GM23248 (cell line): Measurements from ENCODE around the gene NEK6. TPM values are rescaled to one million over a fixed set of nuclear protein-coding genes. Genes with fewer than 3 reads are reported as not detected.

Source experiments
- DNase-seq: peaks from one replicate; pipeline ENCODE4 v3.0.0-alpha.2; 2015
- H2AFZ ChIP-seq: fragments of 200-600 bp; sonication (generic); 2 replicates; pipeline ENCODE4 v1.6.1; 2016; ENCODE audit warnings: antibody characterized with exemption
- H3F3A ChIP-seq: fragments of 200-600 bp; sonication (generic); 2 replicates; pipeline ENCODE4 v1.6.1; 2016; ENCODE audit warnings: mild to moderate bottlenecking, antibody characterized with exemption, mixed run types; ENCODE audit not compliant: insufficient read depth
- H3K27ac ChIP-seq: fragments of 200-600 bp; sonication (generic); 2 replicates; pipeline ENCODE4 v1.5.1; 2016; ENCODE audit warnings: mild to moderate bottlenecking
- H3K27me3 ChIP-seq: fragments of 200-600 bp; sonication (generic); replicated peaks from 2 replicates; pipeline ENCODE4 v1.6.1; 2016; ENCODE audit warnings: mild to moderate bottlenecking; ENCODE audit not compliant: insufficient read depth
- H3K36me3 ChIP-seq: fragments of 200-600 bp; sonication (generic); 2 replicates; pipeline ENCODE4 v1.6.1; 2016; ENCODE audit warnings: low read depth, mild to moderate bottlenecking
- H3K4me1 ChIP-seq: fragments of 200-600 bp; sonication (generic); 2 replicates; pipeline ENCODE4 v1.6.1; 2016; ENCODE audit warnings: mild to moderate bottlenecking; ENCODE audit not compliant: insufficient read depth
- H3K4me2 ChIP-seq: fragments of 200-600 bp; sonication (generic); one replicate; pipeline ENCODE4 v1.6.1; 2016; ENCODE audit warnings: mild to moderate bottlenecking; ENCODE audit not compliant: unreplicated experiment
- H3K4me3 ChIP-seq: fragments of 200-600 bp; sonication (generic); 2 replicates; pipeline ENCODE4 v1.5.1; 2016; ENCODE audit warnings: mild to moderate bottlenecking
- H3K79me2 ChIP-seq: fragments of 200-600 bp; sonication (generic); 2 replicates; pipeline ENCODE4 v1.6.1; 2016; ENCODE audit warnings: mild to moderate bottlenecking; ENCODE audit not compliant: insufficient read depth
- H3K9ac ChIP-seq: fragments of 200-600 bp; sonication (generic); 2 replicates; pipeline ENCODE4 v1.6.1; 2016; ENCODE audit warnings: mild to moderate bottlenecking
- H3K9me2 ChIP-seq: fragments of 200-600 bp; sonication (generic); 2 replicates; pipeline ENCODE4 v1.6.1; 2016; ENCODE audit warnings: mixed run types, mild to moderate bottlenecking, moderate library complexity; ENCODE audit not compliant: insufficient read depth
- H3K9me3 ChIP-seq: fragments of 200-600 bp; sonication (generic); one replicate; pipeline ENCODE4 v1.6.1; 2017; ENCODE audit warnings: low read depth
- H4K20me1 ChIP-seq: fragments of 200-600 bp; sonication (generic); 2 replicates; pipeline ENCODE4 v1.6.0; 2016; ENCODE audit not compliant: insufficient read depth
- EZH2 ChIP-seq: fragments of 200-600 bp; sonication (generic); IDR thresholded peaks from 2 replicates; pipeline ENCODE4 v1.6.1; 2018; ENCODE audit warnings: antibody characterized with exemption, mild to moderate bottlenecking; ENCODE audit not compliant: insufficient read depth, poor library complexity, severe bottlenecking
- EZH2phosphoT487 ChIP-seq: fragments of 200-600 bp; sonication (generic); IDR thresholded peaks from 2 replicates; pipeline ENCODE4 v1.6.1; 2018; ENCODE audit warnings: antibody characterized with exemption, moderate library complexity, mild to moderate bottlenecking, low read depth; ENCODE audit not compliant: insufficient read depth
- WGBS, 2 experiments: methylation state at CpG; one replicate each; pipeline ENCODE4 v1.1.6; 2015 to 2017; ENCODE audit warnings: low lambda C conversion rate in 2 of 2, low coverage in 1 of 2; ENCODE audit errors: missing lambda C conversion rate in 2 of 2; 5-methylcytosine and 5-hydroxymethylcytosine counted together
- in situ Hi-C: fragments of 300-500 bp; cut with MboI; formaldehyde crosslinking; loops from 2 replicates; pipeline ENCODE4 v1.15.0; 2020
- polyA plus RNA-seq: library from polyadenylated mRNA; unstranded; fragments of >200 nt; fragmentation: Nextera tagmentation; extraction: Ambion mirVana; gene quantifications from 2 replicates; pipeline ENCODE4 v1.2.1, GENCODE V29; 2016
- total RNA-seq: library from RNA; depleted of rRNA; stranded (reverse); fragments of >200 nt; shearing (Covaris generic); gene quantifications from 2 replicates; pipeline ENCODE4 v1.2.3, GENCODE V29; 2014

NEK6 gene
- total and polyA plus RNA-seq, 2 experiments from 2014 or later: 43.7 to 69.6 TPM

DNA sequence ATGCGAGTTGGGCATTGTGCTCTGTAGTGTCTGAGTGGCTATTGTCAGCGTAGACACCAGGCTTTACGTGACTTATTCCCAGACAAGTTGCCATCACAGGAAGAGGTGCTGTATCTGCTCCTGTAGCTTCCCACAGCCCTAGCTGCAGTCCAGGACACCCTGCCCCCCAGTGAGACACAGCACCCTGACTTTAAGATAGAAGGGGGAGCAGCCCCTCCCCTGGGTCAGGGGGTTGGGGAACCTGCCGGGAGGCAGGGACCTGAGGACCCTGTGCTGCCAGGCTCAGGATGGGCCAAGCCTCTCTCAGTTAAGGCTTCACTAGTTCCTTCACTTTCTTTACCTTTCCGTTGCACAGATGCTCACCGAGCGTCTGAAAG, 75.4 kb downstream of the NEK6 start:
- Histone ChIP-seq H3K9me3 (no peaks in the 10 kb centered on the region), H3K27me3 (no peaks in the 10 kb centered on the region), H3K27ac (no peak overlapping the region), H3K4me3 (no peak overlapping the region), H4K20me1 (no peaks in the 10 kb centered on the region), H3K79me2 (no peaks in the 10 kb centered on the region), H2AFZ (no peak overlapping the region), H3K9ac (no peak overlapping the region), H3K4me1 (no peaks in the 10 kb centered on the region), H3K4me2 (no peak overlapping the region), H3K36me3 (peaks cover 39% of the 10 kb centered on the region), H3K9me2 (no peaks in the 10 kb centered on the region), H3F3A (no peaks in the 10 kb centered on the region; the same call in 1 of the 2 replicates)
- in situ Hi-C loops: no loop called here
- DNase-seq: no peak
- TF ChIP-seq EZH2 (no peak), EZH2phosphoT487 (no peak)
- 97 to 99% methylated on average over 7 of the region's 7 CpGs for WGBS, 2 experiments

DNA sequence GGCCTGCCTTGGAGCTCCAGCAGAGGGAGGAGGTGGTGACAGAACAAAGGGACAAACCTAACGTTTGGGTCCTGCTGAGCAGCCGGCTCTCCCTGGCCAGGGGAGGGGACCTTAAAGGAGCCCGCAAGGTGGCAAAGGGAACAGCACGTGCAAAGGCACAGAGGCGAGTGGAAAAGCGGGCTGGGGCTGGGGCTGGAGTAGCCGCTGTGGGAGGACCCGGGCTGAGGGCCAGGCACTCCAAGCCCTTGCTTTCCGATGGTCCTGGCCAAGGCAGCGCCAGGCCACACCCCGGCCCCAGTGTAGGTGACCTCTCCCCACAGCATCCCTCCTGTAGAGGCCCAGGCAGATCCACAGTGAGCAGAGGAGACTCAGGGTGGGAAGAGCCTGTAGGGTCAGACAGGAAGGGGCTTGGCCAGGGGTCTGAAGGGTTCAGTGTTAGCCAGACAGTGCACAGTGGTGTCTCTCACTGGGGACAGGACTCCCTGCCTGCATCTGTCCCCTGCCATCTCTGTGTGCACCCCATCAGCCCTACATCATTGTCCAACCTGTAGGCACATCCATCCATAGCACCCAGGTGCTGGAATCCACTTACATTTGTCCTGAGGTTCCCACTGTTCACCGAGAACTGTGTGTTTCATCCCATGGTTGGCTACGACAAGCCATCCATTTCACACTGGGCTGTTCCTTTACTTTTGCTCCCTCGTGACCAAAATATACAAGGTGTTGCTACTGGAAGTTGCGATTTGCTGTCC, 77.0 kb downstream of the NEK6 start:
- H3K4me3 ChIP-seq: no peak overlapping the region
- in situ Hi-C loops: no loop called here
- no peaks in the 10 kb centered on the region for H3K9me3 ChIP-seq
- H3K4me2 ChIP-seq: no peak overlapping the region
- H3K9me2 ChIP-seq: no peaks in the 10 kb centered on the region
- no peak overlapping the region for H3K27ac ChIP-seq
- no peak for DNase-seq
- H3K9ac ChIP-seq: no peak overlapping the region
- no peaks in the 10 kb centered on the region for H4K20me1 ChIP-seq
- no peaks in the 10 kb centered on the region; the same call in 1 of the 2 replicates for H3F3A ChIP-seq
- no peak overlapping the region for H2AFZ ChIP-seq
- H3K27me3 ChIP-seq: no peaks in the 10 kb centered on the region
- TF ChIP-seq EZH2 (no peak), EZH2phosphoT487 (no peak)
- H3K4me1 ChIP-seq: no peaks in the 10 kb centered on the region
- H3K36me3 ChIP-seq: peaks cover 44% of the 10 kb centered on the region
- 90% methylated on average over 13 to 15 of the region's 15 CpGs for WGBS, 2 experiments
- H3K79me2 ChIP-seq: no peaks in the 10 kb centered on the region

DNA sequence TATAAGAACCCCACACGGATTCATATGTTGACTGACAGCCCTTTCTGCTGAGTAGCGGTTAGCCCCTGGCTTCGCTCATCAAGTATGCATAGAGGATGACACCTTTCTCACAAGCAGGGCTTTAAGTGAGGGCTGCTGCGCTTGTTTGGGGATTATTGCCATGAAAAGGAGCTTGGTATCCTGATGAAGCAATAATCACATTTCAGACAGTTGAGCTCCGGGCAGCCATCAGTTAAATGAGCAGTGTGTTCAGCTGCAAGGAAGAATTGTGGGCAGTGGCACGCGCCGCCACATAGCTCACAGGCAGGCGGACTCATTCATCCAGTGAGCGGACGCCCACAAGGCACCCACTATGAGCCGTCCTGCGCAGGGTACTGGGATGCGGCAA, 77.6 kb downstream of the NEK6 start:
- H3K9ac ChIP-seq: no peak overlapping the region
- H3K36me3 ChIP-seq: peaks cover 44% of the 10 kb centered on the region
- no peak for DNase-seq
- H3K9me2 ChIP-seq: no peaks in the 10 kb centered on the region
- H3K4me1 ChIP-seq: no peaks in the 10 kb centered on the region
- H3K79me2 ChIP-seq: no peaks in the 10 kb centered on the region
- H3K27me3 ChIP-seq: no peaks in the 10 kb centered on the region
- H3K4me3 ChIP-seq: no peak overlapping the region
- H3K4me2 ChIP-seq: no peak overlapping the region
- H3K9me3 ChIP-seq: no peaks in the 10 kb centered on the region
- no peaks in the 10 kb centered on the region; the same call in 1 of the 2 replicates for H3F3A ChIP-seq
- H3K27ac ChIP-seq: no peak overlapping the region
- TF ChIP-seq EZH2 (no peak), EZH2phosphoT487 (no peak)
- no peak overlapping the region for H2AFZ ChIP-seq
- in situ Hi-C loops: no loop called here
- WGBS, 2 experiments: 90 to 91% methylated on average over 14 of the region's 14 CpGs
- H4K20me1 ChIP-seq: no peaks in the 10 kb centered on the region

DNA sequence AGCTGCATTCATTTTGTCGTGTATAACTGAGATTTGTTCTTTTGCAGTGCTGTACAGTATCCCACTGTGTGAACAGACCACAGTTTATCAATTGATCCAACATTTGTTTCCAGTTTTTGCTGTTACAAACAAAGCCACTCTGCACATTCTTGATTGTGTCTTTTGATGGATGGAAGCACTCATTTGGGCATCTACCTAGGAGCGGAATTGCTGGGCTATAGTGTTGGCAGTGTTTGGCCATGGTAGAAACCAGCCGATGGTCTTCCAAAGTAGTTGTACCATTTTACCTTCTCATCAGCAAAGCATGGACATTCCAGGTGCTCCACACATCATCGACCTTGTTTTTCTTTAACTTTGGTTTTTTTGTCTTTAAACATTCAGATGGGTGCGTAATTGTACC, 79.8 kb downstream of the NEK6 start:
- no peaks in the 10 kb centered on the region for H4K20me1 ChIP-seq
- H3K36me3 ChIP-seq: peaks cover 43% of the 10 kb centered on the region
- H3K4me3 ChIP-seq: no peak overlapping the region
- no peak overlapping the region for H2AFZ ChIP-seq
- no peaks in the 10 kb centered on the region for H3K9me3 ChIP-seq
- peaks cover 8% of the 10 kb centered on the region for H3K4me1 ChIP-seq
- H3K9me2 ChIP-seq: no peaks in the 10 kb centered on the region
- peaks cover 21% of the 10 kb centered on the region for H3F3A ChIP-seq
- H3K79me2 ChIP-seq: no peaks in the 10 kb centered on the region
- DNase-seq: no peak
- WGBS, 2 experiments: 96 to 99% methylated on average over 5 of the region's 5 CpGs
- H3K27ac ChIP-seq: no peak overlapping the region
- H3K9ac ChIP-seq: no peak overlapping the region
- no peaks in the 10 kb centered on the region for H3K27me3 ChIP-seq
- H3K4me2 ChIP-seq: no peak overlapping the region
- in situ Hi-C loops: no loop called here
- TF ChIP-seq EZH2 (no peak), EZH2phosphoT487 (no peak)
